ENCODE results near the gene PANK4.

The PANK4 gene

GRCh38 chr1:2518528-2518927 lies 7.9 kb downstream of the PANK4 start:
- TF ChIP-seq, protein P1, sequence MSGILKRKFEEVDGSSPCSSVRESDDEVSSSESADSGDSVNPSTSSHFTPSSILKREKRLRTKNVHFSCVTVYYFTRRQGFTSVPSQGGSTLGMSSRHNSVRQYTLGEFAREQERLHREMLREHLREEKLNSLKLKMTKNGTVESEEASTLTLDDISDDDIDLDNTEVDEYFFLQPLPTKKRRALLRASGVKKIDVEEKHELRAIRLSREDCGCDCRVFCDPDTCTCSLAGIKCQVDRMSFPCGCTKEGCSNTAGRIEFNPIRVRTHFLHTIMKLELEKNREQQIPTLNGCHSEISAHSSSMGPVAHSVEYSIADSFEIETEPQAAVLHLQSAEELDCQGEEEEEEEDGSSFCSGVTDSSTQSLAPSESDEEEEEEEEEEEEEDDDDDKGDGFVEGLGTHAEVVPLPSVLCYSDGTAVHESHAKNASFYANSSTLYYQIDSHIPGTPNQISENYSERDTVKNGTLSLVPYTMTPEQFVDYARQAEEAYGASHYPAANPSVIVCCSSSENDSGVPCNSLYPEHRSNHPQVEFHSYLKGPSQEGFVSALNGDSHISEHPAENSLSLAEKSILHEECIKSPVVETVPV (CRISPR knock-in tag; IDR thresholded peaks at IDR 0.05), result no peak
- TF ChIP-seq PPARA (CRISPR knock-in tag; IDR thresholded peaks at IDR 0.05; ENCODE audit: borderline replicate concordance) (no peak), RARB (CRISPR knock-in tag; IDR thresholded peaks at IDR 0.05) (no peak), GLIS3 (CRISPR knock-in tag; IDR thresholded peaks at IDR 0.05) (no peak), CSDC2 (CRISPR knock-in tag; IDR thresholded peaks at IDR 0.05) (no peak), ZFP30 (CRISPR knock-in tag; IDR thresholded peaks at IDR 0.05) (no peak), OSR1 (CRISPR knock-in tag; IDR thresholded peaks at IDR 0.05) (no peak), TCF4 (CRISPR knock-in tag; IDR thresholded peaks at IDR 0.05; ENCODE audit: borderline replicate concordance) (no peak), BACH2 (CRISPR knock-in tag; IDR thresholded peaks at IDR 0.05; ENCODE audit: borderline replicate concordance) (no peak), CREB5 (CRISPR knock-in tag; IDR thresholded peaks at IDR 0.05; ENCODE audit: low read depth) (no peak), ZNF565 (CRISPR knock-in tag; conservative IDR thresholded peaks at IDR 0.05; ENCODE audit: low read depth) (no peak), SNAI2 (CRISPR knock-in tag; IDR thresholded peaks at IDR 0.05) (no peak), ZNF8 (CRISPR knock-in tag; IDR thresholded peaks at IDR 0.05) (no peak), ZFP3 (CRISPR knock-in tag; IDR thresholded peaks at IDR 0.05) (no peak)
- TF ChIP-seq, protein P2, sequence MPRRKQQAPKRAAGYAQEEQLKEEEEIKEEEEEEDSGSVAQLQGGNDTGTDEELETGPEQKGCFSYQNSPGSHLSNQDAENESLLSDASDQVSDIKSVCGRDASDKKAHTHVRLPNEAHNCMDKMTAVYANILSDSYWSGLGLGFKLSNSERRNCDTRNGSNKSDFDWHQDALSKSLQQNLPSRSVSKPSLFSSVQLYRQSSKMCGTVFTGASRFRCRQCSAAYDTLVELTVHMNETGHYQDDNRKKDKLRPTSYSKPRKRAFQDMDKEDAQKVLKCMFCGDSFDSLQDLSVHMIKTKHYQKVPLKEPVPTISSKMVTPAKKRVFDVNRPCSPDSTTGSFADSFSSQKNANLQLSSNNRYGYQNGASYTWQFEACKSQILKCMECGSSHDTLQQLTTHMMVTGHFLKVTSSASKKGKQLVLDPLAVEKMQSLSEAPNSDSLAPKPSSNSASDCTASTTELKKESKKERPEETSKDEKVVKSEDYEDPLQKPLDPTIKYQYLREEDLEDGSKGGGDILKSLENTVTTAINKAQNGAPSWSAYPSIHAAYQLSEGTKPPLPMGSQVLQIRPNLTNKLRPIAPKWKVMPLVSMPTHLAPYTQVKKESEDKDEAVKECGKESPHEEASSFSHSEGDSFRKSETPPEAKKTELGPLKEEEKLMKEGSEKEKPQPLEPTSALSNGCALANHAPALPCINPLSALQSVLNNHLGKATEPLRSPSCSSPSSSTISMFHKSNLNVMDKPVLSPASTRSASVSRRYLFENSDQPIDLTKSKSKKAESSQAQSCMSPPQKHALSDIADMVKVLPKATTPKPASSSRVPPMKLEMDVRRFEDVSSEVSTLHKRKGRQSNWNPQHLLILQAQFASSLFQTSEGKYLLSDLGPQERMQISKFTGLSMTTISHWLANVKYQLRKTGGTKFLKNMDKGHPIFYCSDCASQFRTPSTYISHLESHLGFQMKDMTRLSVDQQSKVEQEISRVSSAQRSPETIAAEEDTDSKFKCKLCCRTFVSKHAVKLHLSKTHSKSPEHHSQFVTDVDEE (CRISPR knock-in tag; IDR thresholded peaks at IDR 0.05), result no peak
- TF ChIP-seq, protein P3, sequence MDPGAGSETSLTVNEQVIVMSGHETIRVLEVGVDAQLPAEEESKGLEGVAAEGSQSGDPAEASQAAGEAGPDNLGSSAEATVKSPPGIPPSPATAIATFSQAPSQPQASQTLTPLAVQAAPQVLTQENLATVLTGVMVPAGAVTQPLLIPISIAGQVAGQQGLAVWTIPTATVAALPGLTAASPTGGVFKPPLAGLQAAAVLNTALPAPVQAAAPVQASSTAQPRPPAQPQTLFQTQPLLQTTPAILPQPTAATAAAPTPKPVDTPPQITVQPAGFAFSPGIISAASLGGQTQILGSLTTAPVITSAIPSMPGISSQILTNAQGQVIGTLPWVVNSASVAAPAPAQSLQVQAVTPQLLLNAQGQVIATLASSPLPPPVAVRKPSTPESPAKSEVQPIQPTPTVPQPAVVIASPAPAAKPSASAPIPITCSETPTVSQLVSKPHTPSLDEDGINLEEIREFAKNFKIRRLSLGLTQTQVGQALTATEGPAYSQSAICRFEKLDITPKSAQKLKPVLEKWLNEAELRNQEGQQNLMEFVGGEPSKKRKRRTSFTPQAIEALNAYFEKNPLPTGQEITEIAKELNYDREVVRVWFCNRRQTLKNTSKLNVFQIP (CRISPR knock-in tag; IDR thresholded peaks at IDR 0.05; ENCODE audit: borderline replicate concordance, low read depth), result no peak
- no peak for ATAC-seq

- no peak for ATAC-seq
- TF ChIP-seq, protein P3 (CRISPR knock-in tag; IDR thresholded peaks at IDR 0.05; ENCODE audit: borderline replicate concordance, low read depth), result no peak
- no peak for TF ChIP-seq ZNF8 (CRISPR knock-in tag; IDR thresholded peaks at IDR 0.05)
- no peak for TF ChIP-seq RARB (CRISPR knock-in tag; IDR thresholded peaks at IDR 0.05)
- TF ChIP-seq ZC3H10 (CRISPR knock-in tag; IDR thresholded peaks at IDR 0.05), result no peak
- no peak for TF ChIP-seq ZNF70 (CRISPR knock-in tag; IDR thresholded peaks at IDR 0.05)
- TF ChIP-seq, protein P2 (CRISPR knock-in tag; IDR thresholded peaks at IDR 0.05), result no peak
- no peak for TF ChIP-seq CSDC2 (CRISPR knock-in tag; IDR thresholded peaks at IDR 0.05)
- TF ChIP-seq PPARA (CRISPR knock-in tag; IDR thresholded peaks at IDR 0.05; ENCODE audit: borderline replicate concordance), result no peak
- no peak for TF ChIP-seq ESRRG (CRISPR knock-in tag; IDR thresholded peaks at IDR 0.05)
- TF ChIP-seq ZFP3 (CRISPR knock-in tag; IDR thresholded peaks at IDR 0.05), result no peak
Observed at GRCh38 chr1:2517966-2518365, 8.4 kb downstream of the PANK4 start.

Data from SK-N-SH treated with all-trans-retinoic acid at 6 μM for 48 hours (cell line).